Activated B cell treated with CpG ODN at 0.5 μM for 24 hours (primary cell): ENCODE results near the gene PDE7B. TPM values are rescaled to one million over a fixed set of nuclear protein-coding genes. Genes with fewer than 3 reads are reported as not detected.
A peak's percentile ranks its signal among the peaks of the same experiment; 100 is the strongest.
"Not testable (repeated sequence)": the region's sequence is repeated elsewhere in the genome, so short reads cannot be mapped to it uniquely, and the experiment has no call there.

ENCODE experiments used
- ATAC-seq: fragments of 200-7000 bp; cut with Tn5 transposase; one replicate; pipeline ENCODE4 v1.10.0; 2021; ENCODE audit warnings: low read depth, mild to moderate bottlenecking, moderate library complexity
- CTCF ChIA-PET: fragments of 350-600 bp; sonication (Branson Sonifier 250); formaldehyde crosslinking; loops from one replicate; lab custom pipeline; 2021; ENCODE audit warnings: antibody characterized with exemption; lab: Charles Lee
- POLR2A ChIA-PET: fragments of 350-600 bp; sonication (Branson Sonifier 250); formaldehyde crosslinking; loops from one replicate; lab custom pipeline; 2021; ENCODE audit warnings: antibody characterized with exemption; lab: Charles Lee
- DNase-seq: peaks from one replicate; pipeline ENCODE4 v3.0.0; 2022
- H3K27ac Mint-ChIP-seq: one replicate; pipeline ENCODE4 v1.8.0; 2020; ENCODE audit warnings: mixed read lengths
- H3K27me3 Mint-ChIP-seq: one replicate; pipeline ENCODE4 v1.8.0; 2021; ENCODE audit warnings: mixed read lengths
- H3K36me3 Mint-ChIP-seq: one replicate; pipeline ENCODE4 v1.8.0; 2021; ENCODE audit warnings: low read depth, mixed read lengths
- H3K4me1 Mint-ChIP-seq: one replicate; pipeline ENCODE4 v1.8.0; 2021; ENCODE audit warnings: mixed read lengths
- H3K4me3 Mint-ChIP-seq: one replicate; pipeline ENCODE4 v1.8.0; 2020; ENCODE audit warnings: mild to moderate bottlenecking, mixed read lengths
- H3K9me3 Mint-ChIP-seq: one replicate; pipeline ENCODE4 v1.8.0; 2020; ENCODE audit warnings: mixed read lengths
- intact Hi-C: fragments of 100-400 bp; cut with micrococcal nuclease; formaldehyde crosslinking; loops from one replicate; pipeline ENCODE4 v1.15.1; 2024
- total RNA-seq: library from RNA; stranded (reverse); gene quantifications from 2 replicates; pipeline ENCODE4 v1.2.3, GENCODE V29; 2022
- TF ChIP-seq, protein P1 (sequence below): fragments of 200-600 bp; IDR thresholded peaks from one replicate; pipeline ENCODE4 v1.8.0; 2022; ENCODE audit warnings: antibody characterized with exemption, mild to moderate bottlenecking

Gene PDE7B
- total RNA-seq, 1 donor from 2014 or later, result 1.8 TPM

- Mint-ChIP-seq H3K4me1 (peaks cover 58% of the 10 kb centered on the region), H3K27ac (no peak overlapping the region), H3K4me3 (no peak overlapping the region), H3K36me3 (no peaks in the 10 kb centered on the region), H3K27me3 (no peaks in the 10 kb centered on the region), H3K9me3 (no peaks in the 10 kb centered on the region)
- DNase-seq (no peak), ATAC-seq (no peak)
- TF ChIP-seq, protein P1, sequence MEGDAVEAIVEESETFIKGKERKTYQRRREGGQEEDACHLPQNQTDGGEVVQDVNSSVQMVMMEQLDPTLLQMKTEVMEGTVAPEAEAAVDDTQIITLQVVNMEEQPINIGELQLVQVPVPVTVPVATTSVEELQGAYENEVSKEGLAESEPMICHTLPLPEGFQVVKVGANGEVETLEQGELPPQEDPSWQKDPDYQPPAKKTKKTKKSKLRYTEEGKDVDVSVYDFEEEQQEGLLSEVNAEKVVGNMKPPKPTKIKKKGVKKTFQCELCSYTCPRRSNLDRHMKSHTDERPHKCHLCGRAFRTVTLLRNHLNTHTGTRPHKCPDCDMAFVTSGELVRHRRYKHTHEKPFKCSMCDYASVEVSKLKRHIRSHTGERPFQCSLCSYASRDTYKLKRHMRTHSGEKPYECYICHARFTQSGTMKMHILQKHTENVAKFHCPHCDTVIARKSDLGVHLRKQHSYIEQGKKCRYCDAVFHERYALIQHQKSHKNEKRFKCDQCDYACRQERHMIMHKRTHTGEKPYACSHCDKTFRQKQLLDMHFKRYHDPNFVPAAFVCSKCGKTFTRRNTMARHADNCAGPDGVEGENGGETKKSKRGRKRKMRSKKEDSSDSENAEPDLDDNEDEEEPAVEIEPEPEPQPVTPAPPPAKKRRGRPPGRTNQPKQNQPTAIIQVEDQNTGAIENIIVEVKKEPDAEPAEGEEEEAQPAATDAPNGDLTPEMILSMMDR, result no peak
- POLR2A ChIA-PET, result interaction anchor here (1.1 kb wide), 1 partner anchor 27 kb away, joined by 4 read pairs; no protein-coding TSS in a partner anchor
- intact Hi-C loops, result loop anchor here (2.0 to 5.0 kb wide), 3 partner anchors 202 to 673 kb away; partner anchors contain the start of genes AHI1 and MYB
- CTCF ChIA-PET, result interaction anchor here (1.6 kb wide), 1 partner anchor 56 kb away, joined by 5 read pairs; no protein-coding TSS in a partner anchor
These were observed 2.5 kb downstream of the PDE7B start for GRCh38 chr6:135853986-135854385.

- peak overlapping the region; percentile 4 for H3K27ac Mint-ChIP-seq
These were observed 3.3 kb downstream of the PDE7B start for GRCh38 chr6:135854799-135855198.

GRCh38 chr6:135858931-135859330 lies 7.4 kb downstream of the PDE7B start:
- DNase-seq, result no peak
- no peak for ATAC-seq
- Mint-ChIP-seq H3K27ac (no peak overlapping the region), H3K4me1 (peaks cover 36% of the 10 kb centered on the region), H3K27me3 (no peaks in the 10 kb centered on the region), H3K9me3 (no peaks in the 10 kb centered on the region), H3K4me3 (no peak overlapping the region), H3K36me3 (no peaks in the 10 kb centered on the region)
- TF ChIP-seq, protein P1, result no peak
- POLR2A ChIA-PET, result interaction anchor here (0.6 kb wide), 1 partner anchor 765 kb away, joined by 4 read pairs; no protein-coding TSS in a partner anchor
- intact Hi-C loops, result no loop called here
- CTCF ChIA-PET, result interaction anchor here (1.7 kb wide), 1 partner anchor 51 kb away, joined by 6 read pairs; no protein-coding TSS in a partner anchor

More at GRCh38 chr6:135854799-135855198, 3.3 kb downstream of the PDE7B start:
- ATAC-seq (no peak), DNase-seq (no peak)
- peaks cover 58% of the 10 kb centered on the region for H3K4me1 Mint-ChIP-seq
- intact Hi-C loops, result loop anchor here (5.0 kb wide), 2 partner anchors 202 to 357 kb away; partner anchors contain the start of gene AHI1
- POLR2A ChIA-PET, result no interaction called here
- no peak overlapping the region for H3K4me3 Mint-ChIP-seq
- TF ChIP-seq, protein P1, result no peak
- H3K36me3 Mint-ChIP-seq, result no peaks in the 10 kb centered on the region
- no peaks in the 10 kb centered on the region for H3K27me3 Mint-ChIP-seq
- CTCF ChIA-PET, result interaction anchor here (1.6 kb wide), 1 partner anchor 55 kb away, joined by 5 read pairs; no protein-coding TSS in a partner anchor
- no peaks in the 10 kb centered on the region for H3K9me3 Mint-ChIP-seq

GRCh38 chr6:135860361-135860760 lies 8.9 kb downstream of the PDE7B start:
- Mint-ChIP-seq H3K27ac (peak overlapping the region; percentile 18), H3K9me3 (no peaks in the 10 kb centered on the region), H3K4me1 (peaks cover 23% of the 10 kb centered on the region), H3K27me3 (no peaks in the 10 kb centered on the region), H3K4me3 (no peak overlapping the region), H3K36me3 (peaks cover 3% of the 10 kb centered on the region)
- ATAC-seq, result no peak
- intact Hi-C loops, result no loop called here
- no peak for DNase-seq
- TF ChIP-seq, protein P1, result no peak
- ChIA-PET CTCF (no interaction called here), POLR2A (interaction anchor here (1.0 kb wide), 1 partner anchor 8 kb away, joined by 3 read pairs; the partner anchor contains the start of gene PDE7B)

DNA sequence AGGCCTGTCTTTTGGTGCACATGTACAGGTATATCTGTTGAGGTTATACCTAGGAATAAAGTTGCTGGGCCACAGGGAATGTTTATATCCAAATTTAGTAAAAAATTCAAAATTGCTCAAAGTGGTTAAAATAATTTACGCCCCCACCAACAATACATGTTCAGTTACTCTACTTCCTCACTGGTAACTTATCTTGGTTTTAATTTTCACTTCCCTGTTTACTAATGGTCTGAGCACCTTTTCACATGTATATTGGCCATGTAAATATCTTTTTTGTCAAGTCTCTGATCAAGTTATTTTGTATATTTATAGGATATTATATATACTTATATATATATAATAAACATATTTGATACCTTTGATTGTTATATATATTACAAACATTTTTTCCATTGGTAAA lies 9.7 kb downstream of the PDE7B start:
- TF ChIP-seq, protein P1, result no peak
- Mint-ChIP-seq H3K4me1 (peaks cover 15% of the 10 kb centered on the region), H3K27me3 (no peaks in the 10 kb centered on the region), H3K27ac (peak overlapping the region; percentile 50), H3K36me3 (peaks cover 4% of the 10 kb centered on the region), H3K9me3 (no peaks in the 10 kb centered on the region), H3K4me3 (no peak overlapping the region)
- ChIA-PET POLR2A (no interaction called here), CTCF (no interaction called here)
- ATAC-seq (peak; percentile 78), DNase-seq (no peak)
- intact Hi-C loops, result loop anchor here (1.0 kb wide), 2 partner anchors 9 to 19 kb away; no protein-coding TSS in a partner anchor

DNA sequence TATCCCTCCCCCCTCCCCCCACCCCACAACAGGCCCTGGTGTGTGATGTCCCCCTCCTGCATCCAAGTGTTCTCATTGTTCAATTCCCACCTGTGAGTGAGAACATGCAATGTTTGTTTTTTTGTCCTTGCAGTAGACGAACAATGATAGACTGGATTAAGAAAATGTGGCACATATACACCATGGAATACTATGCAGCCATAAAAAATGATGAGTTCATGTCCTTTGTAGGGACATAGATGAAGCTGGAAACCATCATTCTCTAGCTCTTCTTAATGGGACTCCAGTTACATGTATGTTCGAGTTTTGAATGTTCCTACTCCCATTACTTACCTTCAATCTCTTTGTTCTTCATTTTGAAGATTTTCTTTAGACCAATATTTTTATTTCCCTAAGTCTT lies 13.4 kb downstream of the PDE7B start:
- H3K27me3 Mint-ChIP-seq, POLR2A ChIA-PET, intact Hi-C loops, H3K4me3 Mint-ChIP-seq, H3K27ac Mint-ChIP-seq, ATAC-seq, H3K9me3 Mint-ChIP-seq, H3K36me3 Mint-ChIP-seq, DNase-seq: not testable (repeated sequence)
- H3K4me1 Mint-ChIP-seq, result peaks cover 11% of the 10 kb centered on the region
- CTCF ChIA-PET, result interaction anchor here (1.0 kb wide), 1 partner anchor 1390 kb away, joined by 3 read pairs; no protein-coding TSS in a partner anchor
